GM12878 (cell line): ENCODE results near the gene CCDC12. TPM values are rescaled to one million over a fixed set of nuclear protein-coding genes. Genes with fewer than 3 reads are reported as not detected.

Experiments
- ATAC-seq: fragments of 200-7000 bp; cut with Tn5 transposase; 3 replicates; pipeline ENCODE4 v1.9.1; 2020; ENCODE audit warnings: mild to moderate bottlenecking, moderate library complexity
- BruUV-seq: library from RNA; stranded (reverse); fragments of 400-500 nt; replicated peaks from 2 replicates; lab custom pipeline; 2021; lab: Mats Ljungman, UMichigan
- CTCF ChIA-PET: fragments of 300-600 bp; sonication (Branson Sonifier 250); formaldehyde crosslinking; extraction: SDS; loops from one replicate; lab custom pipeline; 2021; ENCODE audit warnings: inconsistent platforms; lab: Yijun Ruan, JAX
- POLR2A ChIA-PET: fragments of 350-600 bp; formaldehyde crosslinking; extraction: SDS; loops from one replicate; lab custom pipeline; 2021; ENCODE audit warnings: inconsistent platforms; lab: Charles Lee
- RAD21 ChIA-PET: fragments of 300-600 bp; sonication (Branson Sonifier 250); formaldehyde crosslinking; loops from one replicate; lab custom pipeline; 2023; ENCODE audit warnings: antibody characterized with exemption; ENCODE audit not compliant: unreplicated experiment; lab: Charles Lee
- SMC1A ChIA-PET: fragments of 300-600 bp; sonication (Branson Sonifier 250); formaldehyde crosslinking; loops from one replicate; lab custom pipeline; 2023; ENCODE audit not compliant: unreplicated experiment, uncharacterized antibody; lab: Charles Lee
- DNase-seq: peaks from one replicate; pipeline ENCODE4 v3.0.0-alpha.2; 2011; ENCODE audit warnings: low read depth, low spot score
- FAIRE-seq: peaks from 3 replicates; lab custom pipeline; 2011; peaks lifted over from hg19 to GRCh38; lab: Jason Lieb, UNC
- H2AFZ ChIP-seq: 2 replicates; pipeline ENCODE4 v1.6.0; 2011; ENCODE audit warnings: low read depth, low read length, control low read depth; ENCODE audit not compliant: control insufficient read depth
- H3K27ac ChIP-seq: 2 replicates; pipeline ENCODE4 v1.5.1; 2011; ENCODE audit warnings: control low read depth; ENCODE audit not compliant: control insufficient read depth, insufficient read depth
- H3K27me3 ChIP-seq, 2 experiments: replicated peaks in 1 of 2; 2 replicates each; pipeline versions ENCODE4 v1.6.0 to v1.6.1; 2011; ENCODE audit warnings: low read length in 1 of 2; ENCODE audit not compliant: control insufficient read depth in 2 of 2, insufficient read depth in 2 of 2
- H3K36me3 ChIP-seq, 2 experiments: 2 replicates each; pipeline ENCODE4 v1.5.1; 2011; ENCODE audit warnings: low read length in 1 of 2; ENCODE audit not compliant: control insufficient read depth in 2 of 2, insufficient read depth in 2 of 2
- H3K4me1 ChIP-seq: 2 replicates; pipeline ENCODE4 v1.6.1; 2011; ENCODE audit warnings: mild to moderate bottlenecking, low read length, moderate library complexity, mixed read lengths; ENCODE audit not compliant: control insufficient read depth, insufficient read depth
- H3K4me2 ChIP-seq: 2 replicates; pipeline ENCODE4 v1.6.0; 2011; ENCODE audit warnings: control low read depth; ENCODE audit not compliant: control insufficient read depth, insufficient read depth
- H3K4me3 ChIP-seq: fragments of 200-600 bp; sonication (generic); 2 replicates; pipeline ENCODE4 v1.5.1; 2016
- H3K79me2 ChIP-seq: 2 replicates; pipeline ENCODE4 v1.6.0; 2011; ENCODE audit warnings: low read length; ENCODE audit not compliant: control insufficient read depth, insufficient read depth
- H3K9ac ChIP-seq: 2 replicates; pipeline ENCODE4 v1.8.0; 2011; ENCODE audit warnings: low read length, control low read depth, mixed read lengths; ENCODE audit not compliant: control insufficient read depth, insufficient read depth
- H3K9me3 ChIP-seq: replicated peaks from 3 replicates; pipeline ENCODE4 v1.5.1; 2011; ENCODE audit warnings: mild to moderate bottlenecking, low read length; ENCODE audit not compliant: control insufficient read depth, insufficient read depth
- H4K20me1 ChIP-seq: 2 replicates; pipeline ENCODE4 v1.6.0; 2011; ENCODE audit not compliant: control insufficient read depth, insufficient read depth
- BCL3 ChIP-seq: IDR thresholded peaks from 2 replicates; pipeline ENCODE4 v1.6.1; 2011; ENCODE audit warnings: borderline replicate concordance, low read depth, mild to moderate bottlenecking, moderate library complexity, low read length; ENCODE audit not compliant: insufficient read depth, poor library complexity, severe bottlenecking
- BHLHE40 ChIP-seq, 2 experiments: fragments of 450-650 bp in 1 of 2; IDR thresholded peaks; 2 replicates each; pipeline ENCODE4 v1.6.1; 2011 to 2017; ENCODE audit warnings: low read depth in 2 of 2, borderline replicate concordance in 1 of 2, improper control_type of control experiment in 1 of 2, low read length in 1 of 2, mild to moderate bottlenecking in 1 of 2
- CHD4 ChIP-seq: fragments of 200-600 bp; sonication (generic); IDR thresholded peaks from 2 replicates; pipeline ENCODE4 v1.6.1; 2016; ENCODE audit warnings: mild to moderate bottlenecking
- CUX1 ChIP-seq: IDR thresholded peaks from 2 replicates; pipeline ENCODE4 v1.6.1; 2012; ENCODE audit warnings: improper control_type of control experiment, low read depth, low read length; ENCODE audit not compliant: insufficient replicate concordance
- IRF3 ChIP-seq: fragments of 450-650 bp; IDR thresholded peaks from 2 replicates; pipeline ENCODE4 v1.6.1; 2014; ENCODE audit warnings: mild to moderate bottlenecking
- POLR2A ChIP-seq: IDR thresholded peaks from 2 replicates; pipeline ENCODE4 v1.6.1; 2011; ENCODE audit warnings: low read depth, mild to moderate bottlenecking, low read length
- POLR2AphosphoS5 ChIP-seq: IDR thresholded peaks from 2 replicates; pipeline ENCODE4 v1.6.1; 2011; ENCODE audit warnings: mild to moderate bottlenecking, low read length, inconsistent platforms
- PRDM15 ChIP-seq: fragments of 450-650 bp; formaldehyde crosslinking; IDR thresholded peaks from 2 replicates; pipeline ENCODE4 v1.4.0; 2020; ENCODE audit warnings: mild to moderate bottlenecking, moderate library complexity
- TCF7 ChIP-seq: IDR thresholded peaks from 2 replicates; pipeline ENCODE4 v1.6.1; 2014; ENCODE audit warnings: antibody characterized with exemption, borderline replicate concordance
- YBX1 ChIP-seq: fragments of 450-650 bp; IDR thresholded peaks from 2 replicates; pipeline ENCODE4 v1.6.1; 2016; ENCODE audit warnings: antibody characterized with exemption
- ZNF217 ChIP-seq: fragments of 450-650 bp; IDR thresholded peaks from 2 replicates; pipeline ENCODE4 v1.6.1; 2017; ENCODE audit warnings: antibody characterized with exemption, mild to moderate bottlenecking
- WGBS: methylation state at CpG from one replicate; pipeline ENCODE4 v1.1.6; 2016; ENCODE audit warnings: low lambda C conversion rate; ENCODE audit not compliant: insufficient replicate concordance, insufficient coverage; ENCODE audit errors: missing lambda C conversion rate; 5-methylcytosine and 5-hydroxymethylcytosine counted together
- in situ Hi-C: fragments of 300-500 bp; cut with MboI; formaldehyde crosslinking; loops from 9 replicates; pipeline ENCODE4 v1.14.3; 2018; ENCODE audit warnings: mixed read lengths
- intact Hi-C: fragments of 100-400 bp; cut with micrococcal nuclease; formaldehyde crosslinking; loops from one replicate; pipeline ENCODE4 v1.14.2; 2022; ENCODE audit not compliant: unreplicated experiment
- polyA plus RNA-seq, 11 experiments: library from polyadenylated mRNA; depleted of rRNA in 4 of 11; unstranded in 6 of 11; stranded (reverse) in 5 of 11; fragments of >200 nt; fragmentation: Nextera tagmentation in 4 of 11; fragmentation: Illumina TruSeq in 1 of 11; extraction: Ambion mirVana in 4 of 11; extraction: Trizol in 1 of 11; gene quantifications; 1 replicate in 1 of 11; 2 replicates in 10 of 11; pipeline versions ENCODE4 v1.2.1 to v1.2.3, GENCODE V29; 2011 to 2016; ENCODE audit warnings: inconsistent platforms in 2 of 11, missing spikeins in 2 of 11, low read depth in 1 of 11
- total RNA-seq, 4 experiments: library from RNA; depleted of rRNA in 3 of 4; stranded (reverse); fragments of >200 nt in 3 of 4; fragmentation: Illumina TruSeq in 1 of 4; extraction: Trizol in 1 of 4; gene quantifications; 2 replicates each; pipeline versions ENCODE4 v1.2.1 to v1.2.3, GENCODE V29; 2013 to 2021

Gene CCDC12
- total and polyA plus RNA-seq, 10 of the 15 experiments (the other 5 are each of a cell fraction or from before 2014, with no cell fraction given) = 9.2 to 91.4 (median 61.3) TPM

GRCh38 chr3:47010111-47010712, 33.7 kb upstream of the CCDC12 start:
- in situ Hi-C loops (no loop called here), intact Hi-C loops (loop anchor here (10.0 kb wide), 1 partner anchor 305 kb away; the partner anchor contains the start of gene TMIE)
- no peaks in the 10 kb centered on the region for H4K20me1 ChIP-seq
- DNase-seq (no peak), FAIRE-seq (no peak), ATAC-seq (no peak)
- CTCF ChIA-PET = interaction anchor here (1.0 to 1.2 kb wide), 2 partner anchors 10 to 50 kb away, joined by 3 read pairs; no protein-coding TSS in a partner anchor
- no peaks in the 10 kb centered on the region for H3K27me3 ChIP-seq
- SMC1A ChIA-PET = interaction anchor here (1.2 to 1.5 kb wide), 2 partner anchors 9 to 218 kb away, joined by 3 to 4 read pairs; no protein-coding TSS in a partner anchor
- H2AFZ ChIP-seq = no peak overlapping the region
- H3K4me1 ChIP-seq = peaks cover 5% of the 10 kb centered on the region; the same call in 1 of the 2 replicates
- H3K9ac ChIP-seq = no peak overlapping the region
- H3K9me3 ChIP-seq = no peaks in the 10 kb centered on the region
- 88% methylated on average over 23 of the region's 23 CpGs for WGBS
- POLR2A ChIA-PET = no interaction called here
- RAD21 ChIA-PET = interaction anchor here (1.4 kb wide), 1 partner anchor 85 kb away, joined by 3 read pairs; no protein-coding TSS in a partner anchor
- no peaks in the 10 kb centered on the region for H3K79me2 ChIP-seq
- H3K4me2 ChIP-seq = no peak overlapping the region; the same call in 1 of the 2 replicates
- H3K36me3 ChIP-seq = peaks cover 11 to 27% of the 10 kb centered on the region in 2 experiments; a peak in 3 of 4 replicates
- peak overlapping the region; percentile 66 for H3K27ac ChIP-seq
- no TSS peak for BruUV-seq
- H3K4me3 ChIP-seq = peak overlapping the region; percentile 36; the same call in 1 of the 2 replicates
- TF ChIP-seq PRDM15 (CRISPR knock-in tag) (no peak), CHD4 (no peak), BHLHE40 (IDR thresholded peaks at IDR 0.05; ENCODE audit: borderline replicate concordance in 1 of 2, low read depth in 2 of 2, low read length in 1 of 2) (no peak), IRF3 (no peak), TCF7 (no peak), BCL3 (no peak), ZNF217 (no peak), POLR2AphosphoS5 (peak; percentile 38; the same call in 1 of the 2 replicates), POLR2A (0 out of 2 replicates have a peak, but pooled peaks have one; percentile 5), YBX1 (no peak), CUX1 (no peak)
